CD4-positive, alpha-beta T cell treated with Interleukin-6 at 100 ng/mL for 8 hours (primary cell): ENCODE results near the gene TNFRSF9.
"Not testable (repeated sequence)": the region's sequence is repeated elsewhere in the genome, so short reads cannot be mapped to it uniquely, and the experiment has no call there.

Experiments
- DNase-seq: peaks from one replicate; pipeline ENCODE4 v3.0.0-alpha.2; 2020; ENCODE audit warnings: mixed read lengths, low spot score

TNFRSF9 gene

DNA sequence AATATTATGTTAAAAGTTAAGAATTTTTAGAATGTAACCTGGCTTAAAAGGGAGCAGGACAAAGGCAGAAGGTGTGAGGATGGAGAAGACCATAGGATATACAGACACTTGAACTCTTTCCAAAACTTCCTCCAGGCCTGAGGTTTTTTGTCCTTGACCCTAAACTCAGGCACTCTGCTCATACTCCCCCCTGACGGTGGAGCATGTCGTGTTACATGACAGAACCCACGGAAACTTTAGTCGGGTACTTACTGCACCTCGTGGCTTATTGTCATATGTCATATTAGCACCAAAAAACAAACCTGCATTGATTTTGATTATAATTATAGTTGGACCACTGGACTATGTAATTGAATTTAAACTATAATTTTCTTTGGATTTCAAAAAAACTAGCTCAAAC is 20.8 kb downstream of the TNFRSF9 start:
- no peak for DNase-seq

DNA sequence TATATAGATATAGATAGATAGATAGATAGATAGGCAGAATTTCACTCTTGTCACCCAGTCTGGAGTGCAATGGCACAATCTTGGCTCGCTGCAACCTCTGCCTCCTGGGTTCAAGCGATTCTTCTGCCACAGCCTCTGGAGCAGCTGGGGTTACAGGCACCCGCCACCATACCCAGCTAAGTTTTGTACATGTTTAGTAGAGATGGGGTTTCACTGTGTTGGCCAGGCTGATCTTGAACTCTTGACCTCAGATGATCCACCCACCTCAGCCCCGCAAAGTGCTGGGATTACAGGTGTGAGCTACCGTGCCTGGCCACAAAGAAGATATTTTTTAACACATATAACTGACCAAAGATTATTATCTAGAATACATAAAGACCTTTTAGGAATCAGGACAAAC is 22.7 kb downstream of the TNFRSF9 start:
- not testable (repeated sequence) for DNase-seq

DNA sequence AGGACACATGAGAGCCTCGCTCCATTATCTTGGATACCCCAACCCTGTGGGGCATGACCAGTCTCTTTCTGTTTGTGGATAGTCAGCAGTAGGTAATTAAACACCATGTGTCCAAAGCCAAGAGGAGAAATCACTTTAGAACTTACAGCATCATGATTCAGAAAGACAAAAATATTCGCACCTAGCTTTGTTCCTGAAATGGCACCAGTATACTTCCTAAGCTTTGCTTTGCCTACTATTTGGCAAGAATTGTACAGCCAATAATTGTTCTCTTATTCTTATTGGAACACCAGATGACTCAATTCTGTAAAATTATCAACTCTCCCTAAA is 24.2 kb downstream of the TNFRSF9 start:
- no peak for DNase-seq

DNA sequence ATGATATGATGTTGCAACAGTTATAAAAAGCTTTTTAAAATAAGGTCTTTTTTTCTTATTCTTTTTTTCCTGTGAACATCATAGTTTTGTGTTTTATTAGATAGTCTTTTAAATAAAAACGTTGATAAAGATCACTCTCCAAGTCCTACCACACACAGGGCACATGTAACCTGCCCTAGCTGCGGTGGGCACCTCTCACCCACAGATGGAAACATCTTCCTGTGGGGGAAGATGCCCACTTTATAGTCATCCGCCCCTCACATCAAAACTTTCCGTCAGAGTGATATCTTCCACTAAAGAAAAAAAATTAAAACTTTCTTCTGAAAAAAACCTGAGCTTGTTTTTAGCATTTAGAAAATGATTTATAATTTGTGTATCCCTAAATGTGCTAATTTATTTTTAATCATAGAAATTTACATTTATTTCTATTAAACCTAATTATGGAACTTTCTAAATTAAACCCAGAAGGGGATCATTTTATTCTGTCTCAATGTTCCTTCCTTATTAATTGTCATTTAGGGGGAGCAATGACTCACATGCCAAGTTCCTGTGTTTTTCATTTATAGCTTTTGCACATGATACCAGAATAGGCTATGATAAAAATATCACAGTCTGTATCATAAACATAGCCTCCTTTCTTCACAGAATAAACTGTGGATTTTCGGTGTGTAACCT is 24.7 kb downstream of the TNFRSF9 start:
- no peak for DNase-seq

DNA sequence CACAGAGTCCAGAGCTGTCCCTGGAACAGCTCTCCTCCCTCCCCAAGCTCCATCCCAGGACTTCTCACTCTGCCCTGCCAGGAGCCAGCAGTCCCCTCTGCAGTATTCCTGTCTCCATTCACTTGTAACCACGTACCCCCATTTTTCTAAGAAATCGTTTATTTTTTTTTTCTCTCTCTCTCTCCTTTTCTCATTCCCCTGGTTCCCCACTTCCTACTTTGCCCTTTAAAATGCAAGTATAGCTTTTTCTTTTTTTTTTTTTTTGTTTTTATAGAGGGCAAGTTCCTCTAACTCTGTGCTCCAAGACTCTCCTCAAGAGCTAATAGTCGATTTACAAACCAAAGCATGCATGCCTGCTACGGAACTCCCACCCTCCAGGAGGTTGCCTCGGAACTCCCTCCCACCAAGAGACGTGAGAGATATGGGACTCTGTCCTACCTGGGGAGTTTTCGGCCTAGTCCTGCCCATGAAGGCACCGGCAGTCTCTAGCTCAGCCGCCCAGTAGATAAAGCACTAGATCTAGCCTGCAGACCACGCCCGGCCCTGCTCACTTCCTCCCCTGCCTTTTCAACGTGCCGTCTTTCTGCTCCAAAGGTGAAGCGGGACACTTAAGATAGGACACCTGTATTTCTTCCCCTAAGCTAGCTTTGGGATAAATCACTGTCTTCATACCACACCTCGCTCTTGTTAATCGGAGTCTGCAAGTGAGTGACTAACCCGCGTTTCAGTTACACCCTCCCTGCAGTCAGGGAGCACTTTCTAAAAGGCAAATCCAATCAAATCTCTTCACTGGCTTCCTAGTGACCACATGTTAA is 27.7 kb downstream of the TNFRSF9 start:
- no peak for DNase-seq

DNA sequence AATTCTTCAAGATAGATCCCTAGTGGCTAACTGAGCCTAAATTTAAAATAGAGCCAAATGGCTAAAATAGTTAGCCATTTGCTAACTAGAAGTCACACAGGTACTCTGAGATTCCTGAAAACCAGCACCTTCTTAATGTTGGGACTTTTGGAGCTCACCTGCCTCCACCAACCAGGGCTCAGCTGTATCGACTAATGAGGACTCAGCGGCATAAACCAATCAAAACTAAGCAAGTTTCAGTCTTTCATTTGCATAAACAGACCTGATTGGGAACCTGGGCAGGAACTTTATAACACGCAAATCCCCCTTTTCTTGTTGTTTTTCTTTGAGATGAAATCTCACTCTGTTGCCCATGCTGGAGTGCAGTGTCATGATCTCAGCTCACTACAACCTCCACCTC is 28.5 kb downstream of the TNFRSF9 start:
- DNase-seq, result no peak

DNA sequence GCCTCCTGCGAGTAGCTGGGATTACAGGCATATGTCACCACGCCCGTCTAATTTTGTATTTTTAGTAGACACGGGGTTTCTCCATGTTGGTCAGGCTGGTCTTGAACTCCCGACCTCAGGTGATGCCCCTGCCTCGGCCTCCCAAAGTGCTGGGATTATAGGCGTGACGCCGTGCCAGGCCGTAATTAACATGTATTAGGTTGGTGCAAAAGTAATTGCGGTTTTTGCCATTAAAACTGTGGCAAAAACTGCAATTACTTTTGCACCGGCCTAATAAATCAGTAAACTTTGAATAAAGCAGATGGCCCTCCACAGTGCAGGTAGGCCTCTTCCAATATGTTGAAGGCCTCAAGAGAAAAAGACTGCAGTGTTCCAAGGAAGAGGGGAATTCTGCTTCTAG is 35.4 kb downstream of the TNFRSF9 start:
- no peak for DNase-seq

DNA sequence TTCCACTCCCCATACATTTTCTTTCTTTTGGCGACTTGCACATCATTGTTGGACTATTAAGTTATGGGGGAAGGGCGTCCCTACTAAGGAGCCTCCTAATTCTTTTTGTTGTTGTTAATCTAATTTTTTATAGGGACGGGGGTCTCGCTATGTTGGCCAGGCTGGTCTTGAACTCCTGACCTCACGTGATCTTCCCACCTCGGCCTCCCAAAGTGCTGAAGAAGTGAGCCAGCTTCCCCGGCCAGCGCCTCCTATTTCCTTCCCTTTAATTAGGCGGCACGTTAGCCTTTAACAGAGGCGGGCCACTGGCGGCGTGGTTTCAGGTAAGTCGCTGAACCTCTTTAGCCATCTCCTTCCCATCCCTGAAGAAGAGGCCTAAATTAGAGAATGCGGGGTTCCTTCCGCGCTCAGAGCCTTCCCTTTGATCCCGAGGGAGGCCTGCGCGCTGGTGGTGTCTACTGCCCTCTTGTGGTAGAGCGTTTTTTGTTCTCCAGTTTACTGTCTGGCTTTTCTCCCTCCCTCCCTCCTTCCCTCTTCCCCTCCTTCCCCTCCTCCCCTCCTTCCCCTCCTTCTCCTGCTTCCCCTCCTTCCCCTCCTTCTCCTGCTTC is 38.1 kb downstream of the TNFRSF9 start:
- DNase-seq, result peak; percentile 59

DNA sequence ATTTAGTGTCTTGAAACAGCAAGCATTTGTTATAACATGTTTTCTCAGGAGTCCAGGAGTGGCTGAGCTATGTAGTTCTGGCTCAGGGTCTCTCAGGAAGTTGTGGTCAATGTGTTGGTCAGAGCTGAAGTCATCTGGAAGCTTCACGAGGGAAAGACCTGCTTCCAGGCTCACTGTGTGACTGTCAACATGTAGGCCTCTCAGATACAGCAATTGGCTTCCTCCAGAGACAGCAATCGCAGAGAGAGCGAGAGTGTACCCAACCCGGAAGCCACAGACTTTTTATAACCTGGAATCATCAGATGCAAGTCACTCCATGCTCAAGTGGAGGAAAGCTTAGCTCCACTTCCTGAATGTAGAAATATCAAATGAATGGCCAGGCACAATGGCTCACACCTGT is 40.9 kb downstream of the TNFRSF9 start:
- no peak for DNase-seq

DNA sequence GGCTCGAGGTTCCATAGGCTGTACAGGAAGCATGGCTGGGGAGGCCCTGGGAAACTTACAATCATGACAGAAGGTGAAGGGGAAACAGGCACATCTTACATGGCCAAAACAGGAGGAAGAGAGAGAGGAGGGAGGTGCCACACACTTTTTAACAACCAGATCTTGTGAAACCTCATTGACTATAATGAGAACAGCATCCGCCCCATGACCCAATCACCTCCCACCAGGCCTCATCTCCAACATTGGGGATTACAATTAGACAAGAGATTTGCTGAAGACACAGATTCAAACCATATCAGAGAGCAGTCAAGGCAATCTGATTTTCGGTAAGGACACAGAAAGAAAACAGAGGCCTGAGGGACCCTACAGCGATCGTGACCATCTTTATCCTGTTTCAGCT is 41.7 kb downstream of the TNFRSF9 start:
- DNase-seq, result no peak

DNA sequence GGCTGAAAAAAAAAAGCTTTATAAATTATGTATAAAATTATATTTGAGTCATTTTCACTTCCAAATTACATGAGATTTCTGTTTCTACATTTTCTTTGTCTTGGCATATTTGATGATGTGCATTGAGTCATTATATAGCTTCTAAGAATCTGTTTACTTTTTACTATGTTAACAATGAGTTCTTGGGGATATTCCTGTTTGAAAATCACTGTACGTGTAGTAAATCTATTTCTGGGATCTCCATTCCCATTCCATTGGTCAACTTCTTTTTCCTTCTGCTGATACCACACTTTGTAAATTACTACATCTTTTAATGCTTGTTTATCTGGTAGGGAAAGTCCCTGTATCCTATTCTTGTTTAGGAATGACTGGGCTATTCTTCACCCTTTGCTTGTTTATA is 43.6 kb downstream of the TNFRSF9 start:
- no peak for DNase-seq

DNA sequence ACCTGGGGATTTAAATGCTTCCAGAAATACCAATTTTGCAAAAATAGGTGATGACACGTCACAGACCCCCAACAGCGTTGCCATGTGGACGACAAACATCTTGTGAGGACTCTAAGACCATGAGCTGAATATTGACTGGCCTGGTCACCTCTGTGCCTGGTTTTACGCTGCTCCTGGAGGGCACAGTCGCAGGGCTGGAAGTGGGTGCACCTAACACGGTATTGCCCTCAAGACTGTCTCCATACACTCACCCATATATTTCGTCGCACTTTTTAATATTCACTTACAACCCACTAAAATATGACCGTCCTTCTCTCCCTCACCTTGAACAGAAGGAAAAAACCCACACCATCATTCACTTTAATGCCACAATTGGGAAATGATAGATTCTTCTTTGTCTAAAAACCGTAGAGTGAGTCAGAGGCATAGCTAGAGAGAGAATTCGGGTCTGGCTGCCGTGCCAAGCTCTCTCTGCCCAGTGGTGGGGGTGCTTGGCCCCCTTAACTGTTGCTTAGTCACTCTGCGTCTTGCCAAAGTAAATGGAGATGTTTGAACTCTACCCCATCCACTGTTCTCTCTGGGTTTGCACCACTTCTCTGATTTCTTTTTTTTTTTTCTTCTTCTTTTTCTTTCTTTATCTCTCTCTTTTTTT is 47.0 kb downstream of the TNFRSF9 start:
- DNase-seq, result no peak

DNA sequence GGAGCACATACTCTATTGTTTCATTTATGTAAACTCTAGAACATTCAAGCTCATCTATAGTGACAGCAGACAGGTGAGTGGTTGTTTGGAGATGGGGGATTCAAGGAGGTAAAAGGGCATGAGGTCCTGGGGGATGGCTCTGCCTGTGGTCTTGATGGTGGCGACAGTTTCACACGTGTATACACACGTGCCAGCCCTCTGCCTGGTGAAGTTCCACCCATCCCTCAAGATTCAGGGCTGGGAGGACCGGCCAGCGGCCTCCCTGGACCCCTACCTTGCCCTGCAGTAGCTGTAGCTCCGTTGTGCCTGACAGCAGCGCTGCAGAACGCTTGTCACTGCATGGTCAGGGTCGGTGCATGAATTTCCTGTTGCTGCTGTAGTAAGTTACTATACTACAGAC is 48.8 kb downstream of the TNFRSF9 start:
- no peak for DNase-seq

DNA sequence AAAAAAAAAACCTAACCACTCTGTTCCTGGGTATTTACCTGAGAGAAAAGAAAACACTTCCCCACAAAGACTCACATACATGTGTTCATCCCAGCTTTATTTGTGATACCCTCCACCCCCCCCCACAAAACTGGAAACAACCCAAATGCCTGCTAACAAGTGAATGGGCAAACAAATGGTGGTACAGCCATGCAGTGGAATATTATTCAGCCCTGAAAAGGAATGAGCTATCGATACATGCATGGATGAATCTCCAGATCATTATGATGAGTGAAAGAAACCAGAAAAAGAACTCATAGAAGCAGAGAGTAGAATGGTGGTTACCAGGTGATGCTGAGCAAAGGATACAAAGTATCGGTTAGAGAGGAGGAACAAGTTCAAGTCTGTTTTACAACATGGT is 49.8 kb downstream of the TNFRSF9 start:
- DNase-seq, result no peak

DNA sequence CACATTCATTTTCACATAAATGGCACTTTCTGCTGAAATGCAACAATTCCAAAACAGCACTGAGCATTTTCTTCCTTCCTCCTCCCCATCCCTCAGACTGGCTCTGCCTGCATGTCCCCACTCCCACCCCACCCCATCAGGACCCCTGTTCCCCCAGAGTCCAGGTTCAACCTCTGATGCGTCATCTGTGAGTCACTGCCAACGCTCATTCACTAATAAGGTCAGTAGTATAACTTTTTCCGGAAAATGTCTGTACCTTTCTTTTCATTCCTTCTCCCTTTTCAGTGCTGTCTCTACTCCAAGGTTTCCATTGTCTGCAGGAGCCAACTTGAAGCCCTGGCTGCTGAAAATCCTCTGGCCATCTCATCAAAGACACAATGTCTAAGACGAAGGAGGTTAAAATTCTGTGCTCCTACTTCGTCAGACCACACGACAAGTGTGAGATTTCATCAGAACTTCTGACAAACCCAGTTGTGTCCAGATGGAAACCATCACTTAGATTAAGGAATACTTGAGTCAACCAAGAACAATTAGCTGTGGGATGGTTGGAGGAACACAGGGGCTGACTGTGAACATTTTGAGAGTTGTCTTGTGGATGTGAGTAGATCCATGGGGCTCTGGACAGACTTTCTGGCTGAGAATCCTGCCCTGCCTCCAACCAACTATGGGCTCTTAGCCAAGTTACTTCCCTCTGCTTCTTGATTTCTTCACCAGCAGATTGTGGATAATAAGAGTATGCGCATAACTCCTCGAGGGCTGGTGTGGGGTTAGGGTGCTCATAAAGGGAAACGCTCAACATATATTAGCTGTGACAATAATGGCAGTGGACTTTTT is 52.2 kb downstream of the TNFRSF9 start:
- DNase-seq, result no peak

DNA sequence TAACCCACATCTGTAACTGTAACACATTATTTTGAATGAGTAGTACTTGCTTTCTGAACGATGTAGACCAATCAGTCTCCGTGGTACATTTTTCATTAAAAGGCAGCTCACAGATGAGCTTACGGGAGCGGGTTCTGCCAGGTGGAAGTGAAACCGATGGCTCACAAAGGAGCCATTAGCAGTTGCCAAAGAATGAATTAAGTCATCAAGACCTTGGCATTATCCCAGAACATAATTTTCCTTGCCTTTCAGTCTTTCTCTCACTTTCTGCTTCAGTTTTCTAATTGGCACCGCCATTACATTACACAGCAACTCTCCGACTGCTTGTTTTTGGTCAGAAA is 54.3 kb downstream of the TNFRSF9 start:
- no peak for DNase-seq

DNA sequence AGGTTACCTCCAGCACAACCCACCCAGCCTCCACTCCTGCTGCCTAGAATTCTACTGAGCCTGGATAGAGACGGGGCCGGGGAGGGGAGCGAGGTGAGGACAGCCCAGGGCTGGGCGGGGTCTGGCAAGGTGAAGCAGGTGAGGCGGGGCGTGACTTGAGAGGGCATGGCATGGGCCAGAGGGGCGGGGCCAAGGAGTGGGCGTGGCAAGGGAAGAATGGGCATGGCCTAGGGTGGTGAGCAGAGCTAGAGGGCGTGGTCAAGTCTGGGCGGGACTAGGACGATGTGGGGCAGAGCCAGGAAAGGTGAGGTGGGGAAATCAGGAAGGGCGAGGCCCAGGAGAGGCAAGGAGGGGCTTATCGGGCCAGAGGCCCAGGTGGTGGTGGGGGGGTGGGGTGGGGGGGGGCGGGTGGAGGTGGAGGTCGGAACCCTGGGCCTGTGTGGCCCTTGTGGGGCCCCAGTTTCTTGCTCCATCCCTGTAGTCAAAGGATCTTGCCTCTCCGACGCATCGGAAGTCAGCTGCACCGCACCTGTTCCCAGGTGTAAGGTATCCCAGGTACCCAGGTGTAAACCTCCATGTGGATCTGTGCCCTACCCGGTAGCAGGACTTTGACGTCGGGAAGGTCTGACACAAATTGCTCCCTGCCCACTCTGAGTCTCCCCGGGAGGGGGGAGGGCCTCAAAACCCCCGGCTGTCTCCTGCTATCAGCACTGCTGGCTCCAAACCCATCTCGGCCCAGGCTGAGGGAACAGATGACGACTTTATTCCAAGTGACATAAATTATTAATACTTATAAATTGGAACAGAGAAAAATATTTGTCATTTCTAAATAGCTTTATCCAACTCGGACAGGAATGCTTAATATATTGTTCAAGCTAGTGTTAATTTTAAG is 54.9 kb downstream of the TNFRSF9 start:
- no peak for DNase-seq

DNA sequence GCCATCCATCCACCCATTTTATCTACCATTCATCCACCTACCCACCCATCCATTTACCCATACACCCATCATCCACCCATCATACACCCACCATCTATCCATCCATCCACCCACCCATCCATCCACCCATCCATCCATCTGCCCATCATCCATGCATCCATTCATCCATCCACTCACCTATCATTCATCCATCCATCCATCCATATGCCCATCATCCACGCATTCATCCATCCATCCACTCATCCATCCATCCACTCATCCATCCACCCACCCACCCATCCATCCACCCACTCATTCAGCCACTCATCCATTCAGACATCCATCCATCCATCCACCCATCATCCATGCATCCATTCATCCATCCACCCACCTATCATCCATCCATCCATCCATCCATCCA is 55.9 kb downstream of the TNFRSF9 start:
- no peak for DNase-seq

DNA sequence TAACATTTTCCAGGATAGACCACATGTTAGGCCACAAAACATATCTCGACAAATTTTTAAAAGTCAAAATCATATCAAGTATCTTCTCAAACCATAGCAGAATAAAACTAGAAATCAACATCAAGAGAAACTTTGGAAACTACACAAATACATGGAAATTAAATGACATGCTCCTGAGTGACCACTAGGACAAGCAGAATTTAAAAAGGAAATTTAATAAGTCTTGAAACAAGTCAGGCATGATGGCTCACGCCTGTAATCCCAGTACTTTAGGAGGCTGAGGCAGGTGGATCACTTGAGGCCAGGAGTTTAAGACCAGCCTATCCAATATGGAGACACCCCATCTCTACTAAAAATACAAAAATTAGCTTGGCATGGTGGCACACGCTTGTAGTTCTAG is 61.4 kb downstream of the TNFRSF9 start:
- no peak for DNase-seq

DNA sequence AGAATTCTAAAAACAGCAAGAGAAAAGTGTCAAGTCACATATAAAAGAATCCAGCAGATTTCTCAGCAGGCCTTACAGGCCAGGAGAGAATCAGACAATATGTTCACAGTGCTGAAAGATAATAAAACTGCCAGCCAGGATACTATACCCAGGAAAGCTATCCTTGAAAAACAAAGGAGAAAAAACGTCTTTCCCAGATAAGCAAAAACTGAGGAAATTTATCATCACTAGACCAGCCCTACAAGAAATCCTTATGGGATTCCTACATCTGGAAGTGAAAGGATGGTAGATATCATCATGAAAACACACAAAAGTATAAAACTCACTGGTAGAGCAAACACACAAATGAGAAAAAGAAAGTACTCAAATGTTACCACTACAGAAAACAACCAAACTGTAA is 62.6 kb downstream of the TNFRSF9 start:
- no peak for DNase-seq
